ENCODE data around the gene FLT1. TPM values are rescaled to one million over a fixed set of nuclear protein-coding genes. Genes with fewer than 3 reads are reported as not detected.

FLT1 gene
- total RNA-seq, 3 donors from 2014 or later = 17.0 to 44.6 (median 29.0) TPM

- no peaks in the 10 kb centered on the region for H3K9me3 ChIP-seq
- H3K27ac ChIP-seq = no peak overlapping the region
- no peaks in the 10 kb centered on the region for H3K27me3 ChIP-seq
- H3K36me3 ChIP-seq = no peaks in the 10 kb centered on the region
- H3K4me3 ChIP-seq = no peak overlapping the region
- no peak for DNase-seq (ENCODE audit: low spot score in 2 of 2)
- intact Hi-C loops (cut with DNase I; ENCODE audit: low total_unique reads) = no loop called here
- no peaks in the 10 kb centered on the region for H3K4me1 ChIP-seq
- TF ChIP-seq CTCF (IDR thresholded peaks at IDR 0.05) (no peak), POLR2A (IDR thresholded peaks at IDR 0.05) (no peak), POLR2AphosphoS5 (IDR thresholded peaks at IDR 0.05) (no peak)
Measured at GRCh38 chr13:28355046-28355821, 139.7 kb downstream of the FLT1 start.

GRCh38 chr13:28353679-28354078, 141.2 kb downstream of the FLT1 start:
- DNase-seq (ENCODE audit: low spot score in 2 of 2) = no peak

GRCh38 chr13:28349907-28350654, 144.8 kb downstream of the FLT1 start:
- Histone ChIP-seq H3K36me3 (no peaks in the 10 kb centered on the region), H3K27ac (no peak overlapping the region), H3K4me3 (no peak overlapping the region), H3K9me3 (no peaks in the 10 kb centered on the region), H3K27me3 (no peaks in the 10 kb centered on the region), H3K4me1 (no peaks in the 10 kb centered on the region)
- no peak for DNase-seq (ENCODE audit: low spot score in 2 of 2)
- TF ChIP-seq CTCF (IDR thresholded peaks at IDR 0.05) (no peak), POLR2AphosphoS5 (IDR thresholded peaks at IDR 0.05) (no peak), POLR2A (IDR thresholded peaks at IDR 0.05) (no peak)
- intact Hi-C loops (cut with DNase I; ENCODE audit: low total_unique reads) = no loop called here

More at GRCh38 chr13:28353679-28354078, 141.2 kb downstream of the FLT1 start:
- no peaks in the 10 kb centered on the region for H3K36me3 ChIP-seq
- H3K27me3 ChIP-seq = no peaks in the 10 kb centered on the region
- TF ChIP-seq CTCF (IDR thresholded peaks at IDR 0.05) (no peak), POLR2A (IDR thresholded peaks at IDR 0.05) (no peak), POLR2AphosphoS5 (IDR thresholded peaks at IDR 0.05) (no peak)
- intact Hi-C loops (cut with DNase I; ENCODE audit: low total_unique reads) = no loop called here
- H3K9me3 ChIP-seq = no peaks in the 10 kb centered on the region
- H3K4me3 ChIP-seq = no peak overlapping the region
- no peaks in the 10 kb centered on the region for H3K4me1 ChIP-seq
- no peak overlapping the region for H3K27ac ChIP-seq

- H3K27me3 ChIP-seq = no peaks in the 10 kb centered on the region
- TF ChIP-seq POLR2A (IDR thresholded peaks at IDR 0.05) (no peak), POLR2AphosphoS5 (IDR thresholded peaks at IDR 0.05) (no peak), CTCF (IDR thresholded peaks at IDR 0.05) (no peak)
- no peak overlapping the region for H3K27ac ChIP-seq
- DNase-seq (ENCODE audit: low spot score in 2 of 2) = no peak
- H3K36me3 ChIP-seq = no peaks in the 10 kb centered on the region
- H3K4me1 ChIP-seq = no peaks in the 10 kb centered on the region
- H3K9me3 ChIP-seq = no peaks in the 10 kb centered on the region
- H3K4me3 ChIP-seq = no peak overlapping the region
- intact Hi-C loops (cut with DNase I; ENCODE audit: low total_unique reads) = no loop called here
Measured at GRCh38 chr13:28349371-28349770, 145.6 kb downstream of the FLT1 start.

Measured in breast epithelium (tissue), 4 donors.